22Rv1 (cell line): Measurements from ENCODE around the gene NAA10.

Experiments
- H3K27ac ChIP-seq: fragments of 450-650 bp; 2 replicates; pipeline ENCODE4 v1.5.1; 2017
- ZFX ChIP-seq: fragments of 450-650 bp; IDR thresholded peaks from 2 replicates; pipeline ENCODE4 v1.6.1; 2017; ENCODE audit warnings: antibody characterized with exemption, borderline replicate concordance
- TF ChIP-seq, protein P1 (sequence below): fragments of 450-650 bp; IDR thresholded peaks from 2 replicates; pipeline ENCODE4 v1.5.1; 2017; ENCODE audit warnings: mild to moderate bottlenecking

NAA10 gene

GRCh38 chrX:153964105-153964504 is 29.3 kb upstream of the NAA10 start:
- H3K27ac ChIP-seq: no peak overlapping the region
- TF ChIP-seq ZFX: no peak
- TF ChIP-seq, protein P1, sequence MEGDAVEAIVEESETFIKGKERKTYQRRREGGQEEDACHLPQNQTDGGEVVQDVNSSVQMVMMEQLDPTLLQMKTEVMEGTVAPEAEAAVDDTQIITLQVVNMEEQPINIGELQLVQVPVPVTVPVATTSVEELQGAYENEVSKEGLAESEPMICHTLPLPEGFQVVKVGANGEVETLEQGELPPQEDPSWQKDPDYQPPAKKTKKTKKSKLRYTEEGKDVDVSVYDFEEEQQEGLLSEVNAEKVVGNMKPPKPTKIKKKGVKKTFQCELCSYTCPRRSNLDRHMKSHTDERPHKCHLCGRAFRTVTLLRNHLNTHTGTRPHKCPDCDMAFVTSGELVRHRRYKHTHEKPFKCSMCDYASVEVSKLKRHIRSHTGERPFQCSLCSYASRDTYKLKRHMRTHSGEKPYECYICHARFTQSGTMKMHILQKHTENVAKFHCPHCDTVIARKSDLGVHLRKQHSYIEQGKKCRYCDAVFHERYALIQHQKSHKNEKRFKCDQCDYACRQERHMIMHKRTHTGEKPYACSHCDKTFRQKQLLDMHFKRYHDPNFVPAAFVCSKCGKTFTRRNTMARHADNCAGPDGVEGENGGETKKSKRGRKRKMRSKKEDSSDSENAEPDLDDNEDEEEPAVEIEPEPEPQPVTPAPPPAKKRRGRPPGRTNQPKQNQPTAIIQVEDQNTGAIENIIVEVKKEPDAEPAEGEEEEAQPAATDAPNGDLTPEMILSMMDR: no peak

DNA sequence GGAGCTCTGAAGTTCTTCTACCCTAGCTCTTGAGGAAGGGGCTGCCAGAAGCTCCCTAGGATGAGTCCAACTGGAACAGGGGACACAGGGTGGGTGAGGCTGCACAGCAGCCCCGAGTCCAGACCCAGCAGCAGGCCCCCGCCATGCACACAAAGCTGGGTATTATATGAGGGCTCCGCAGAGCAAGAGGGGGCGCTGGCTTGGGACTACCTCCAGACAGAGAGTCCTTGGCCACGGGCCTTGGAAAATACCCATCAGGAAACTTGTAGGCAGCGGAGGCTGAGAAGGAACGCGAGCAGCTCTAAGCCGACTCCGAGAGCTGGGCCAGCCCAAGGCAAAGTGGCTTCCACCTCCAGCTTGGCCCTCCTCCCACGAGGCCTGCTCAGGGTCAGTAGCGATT is 28.7 kb upstream of the NAA10 start:
- no peak overlapping the region for H3K27ac ChIP-seq
- no peak for TF ChIP-seq ZFX
- TF ChIP-seq, protein P1: no peak

- H3K27ac ChIP-seq: no peak overlapping the region
- TF ChIP-seq, protein P1: no peak
- no peak for TF ChIP-seq ZFX
Measured at GRCh38 chrX:153961292-153961691, 26.5 kb upstream of the NAA10 start.

DNA sequence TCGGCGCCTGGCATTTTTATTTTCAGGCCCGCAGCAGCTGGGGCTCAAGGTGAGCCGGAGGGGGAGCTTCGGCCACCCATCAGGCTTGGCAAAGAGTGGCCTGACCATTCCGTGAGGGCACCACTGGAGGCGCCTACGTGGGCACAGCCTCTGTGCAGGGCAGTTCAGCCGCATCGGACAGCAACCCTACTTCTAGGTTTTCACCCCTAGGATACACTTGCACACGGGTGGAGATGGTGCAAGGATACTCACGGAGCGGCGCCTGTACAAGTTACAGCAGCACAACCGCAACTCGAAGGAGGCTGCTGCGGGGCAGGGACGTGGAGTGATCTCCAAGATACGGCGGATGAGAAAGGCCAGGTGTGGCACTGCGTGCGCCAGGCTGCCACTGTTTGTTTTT is 25.9 kb upstream of the NAA10 start:
- no peak for TF ChIP-seq ZFX
- TF ChIP-seq, protein P1: no peak
- H3K27ac ChIP-seq: no peak overlapping the region

DNA sequence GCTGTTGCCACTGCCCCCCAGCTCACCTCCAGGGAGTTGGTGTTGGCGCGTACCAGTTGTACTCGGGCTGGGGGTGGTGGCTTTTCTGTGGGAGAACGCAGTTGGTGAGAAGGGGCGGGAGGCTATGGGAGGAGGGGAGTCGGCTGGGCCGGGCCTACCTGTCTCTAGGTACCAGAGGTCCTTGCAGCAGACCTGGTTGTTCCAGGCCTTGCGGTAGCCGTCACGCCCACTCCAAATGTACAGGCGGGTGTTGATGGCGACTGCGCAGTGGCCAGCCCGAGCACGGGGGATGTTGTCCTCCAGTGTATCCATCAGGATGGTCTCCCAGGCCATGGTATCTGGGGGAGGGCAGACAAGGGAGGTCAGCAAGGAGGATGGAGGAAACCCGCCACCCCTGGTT is 25.2 kb upstream of the NAA10 start:
- TF ChIP-seq ZFX: no peak
- TF ChIP-seq, protein P1: no peak
- no peak overlapping the region for H3K27ac ChIP-seq

GRCh38 chrX:153959649-153960048 is 24.8 kb upstream of the NAA10 start:
- H3K27ac ChIP-seq: no peak overlapping the region
- TF ChIP-seq, protein P1: no peak
- no peak for TF ChIP-seq ZFX

GRCh38 chrX:153958605-153959004 is 23.8 kb upstream of the NAA10 start:
- no peak overlapping the region for H3K27ac ChIP-seq
- TF ChIP-seq, protein P1: no peak
- TF ChIP-seq ZFX: no peak

DNA sequence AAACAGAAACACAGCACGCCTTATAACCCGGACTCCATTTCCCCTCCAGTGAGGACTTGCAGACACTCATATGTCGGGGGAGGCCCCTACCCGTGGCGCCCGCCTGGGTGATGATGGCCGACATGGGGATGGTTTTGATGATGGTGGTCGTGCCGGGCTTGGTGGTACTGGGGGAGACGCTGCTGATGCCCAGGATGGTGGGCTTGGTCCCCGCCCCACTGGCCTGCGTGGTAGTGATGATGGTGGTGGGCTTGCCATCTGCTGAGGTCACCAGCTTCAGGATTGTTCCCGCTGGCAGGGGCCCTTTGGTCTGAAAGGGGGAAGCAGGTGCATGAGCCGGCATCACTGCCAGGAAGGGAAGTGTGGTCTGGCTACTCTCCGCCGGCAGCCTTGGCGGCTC is 22.4 kb upstream of the NAA10 start:
- no peak overlapping the region for H3K27ac ChIP-seq
- TF ChIP-seq, protein P1: no peak
- TF ChIP-seq ZFX: no peak
